Hepatocyte (in vitro differentiated cells): ENCODE data around the gene AOPEP. TPM values are rescaled to one million over a fixed set of nuclear protein-coding genes. Genes with fewer than 3 reads are reported as not detected.

Experiments used
- DNase-seq: peaks from one replicate; pipeline ENCODE4 v3.0.0-alpha.2; 2016; ENCODE audit warnings: low spot score
- H2AFZ ChIP-seq: fragments of 200-600 bp; sonication (generic); 2 replicates; pipeline ENCODE4 v1.6.0; 2016; ENCODE audit warnings: antibody characterized with exemption, mild to moderate bottlenecking
- H3K27ac ChIP-seq: fragments of 200-600 bp; sonication (generic); 2 replicates; pipeline ENCODE4 v1.5.1; 2016; ENCODE audit warnings: mild to moderate bottlenecking
- H3K27me3 ChIP-seq: fragments of 200-600 bp; sonication (generic); 2 replicates; pipeline ENCODE4 v1.6.1; 2016
- H3K36me3 ChIP-seq: fragments of 200-600 bp; sonication (generic); replicated peaks from 2 replicates; pipeline ENCODE4 v1.5.1; 2016; ENCODE audit warnings: low read depth; ENCODE audit not compliant: insufficient read depth
- H3K4me1 ChIP-seq: fragments of 200-600 bp; sonication (generic); 2 replicates; pipeline ENCODE4 v1.5.1; 2016; ENCODE audit warnings: mild to moderate bottlenecking, moderate library complexity; ENCODE audit not compliant: insufficient read depth
- H3K4me2 ChIP-seq: fragments of 200-600 bp; sonication (generic); 2 replicates; pipeline ENCODE4 v1.6.0; 2016
- H3K4me3 ChIP-seq: fragments of 200-600 bp; sonication (generic); 2 replicates; pipeline ENCODE4 v1.5.1; 2016; ENCODE audit warnings: mild to moderate bottlenecking
- H3K79me2 ChIP-seq: fragments of 200-600 bp; sonication (generic); 2 replicates; pipeline ENCODE4 v1.6.0; 2017; ENCODE audit warnings: mild to moderate bottlenecking
- H3K9me2 ChIP-seq: fragments of 200-600 bp; sonication (generic); replicated peaks from 2 replicates; pipeline ENCODE4 v1.6.0; 2017; ENCODE audit warnings: mild to moderate bottlenecking; ENCODE audit not compliant: insufficient read depth
- H3K9me3 ChIP-seq: fragments of 200-600 bp; sonication (generic); 2 replicates; pipeline ENCODE4 v1.5.1; 2016; ENCODE audit warnings: low read depth, mild to moderate bottlenecking
- H4K20me1 ChIP-seq: fragments of 200-600 bp; sonication (generic); 2 replicates; pipeline ENCODE4 v1.6.0; 2016; ENCODE audit warnings: mild to moderate bottlenecking; ENCODE audit not compliant: insufficient read depth, poor library complexity, severe bottlenecking
- CTCF ChIP-seq: fragments of 200-600 bp; sonication (generic); IDR thresholded peaks from 2 replicates; pipeline ENCODE4 v1.5.1; 2016; ENCODE audit warnings: antibody characterized with exemption, mild to moderate bottlenecking; ENCODE audit not compliant: poor library complexity
- EZH2 ChIP-seq: fragments of 200-600 bp; sonication (generic); IDR thresholded peaks from 2 replicates; pipeline ENCODE4 v1.6.1; 2016; ENCODE audit warnings: antibody characterized with exemption, mild to moderate bottlenecking, borderline replicate concordance
- EZH2phosphoT487 ChIP-seq: fragments of 200-600 bp; sonication (generic); IDR thresholded peaks from one replicate; pipeline ENCODE4 v1.6.1; 2018; ENCODE audit warnings: antibody characterized with exemption, mild to moderate bottlenecking, low read depth, moderate library complexity; ENCODE audit not compliant: unreplicated experiment, severe bottlenecking
- WGBS: methylation state at CpG from one replicate; pipeline ENCODE4 v1.1.6; 2016; ENCODE audit warnings: low lambda C conversion rate; ENCODE audit errors: missing lambda C conversion rate; 5-methylcytosine and 5-hydroxymethylcytosine counted together
- polyA plus RNA-seq: library from polyadenylated mRNA; unstranded; fragments of >200 nt; fragmentation: Nextera tagmentation; extraction: Ambion mirVana; gene quantifications from 2 replicates; pipeline ENCODE4 v1.2.1, GENCODE V29; 2016
- total RNA-seq: library from RNA; depleted of rRNA; stranded (reverse); fragments of >200 nt; gene quantifications from 2 replicates; pipeline ENCODE4 v1.2.3, GENCODE V29; 2014

AOPEP gene
- total and polyA plus RNA-seq, 2 experiments from 2014 or later: 82.8 to 101 TPM

- H3K4me2 ChIP-seq: no peak overlapping the region
- peaks cover 20% of the 10 kb centered on the region for H4K20me1 ChIP-seq
- no peak for TF ChIP-seq CTCF
- TF ChIP-seq EZH2: no peak
- no peak for TF ChIP-seq EZH2phosphoT487
- no peak overlapping the region for H3K4me3 ChIP-seq
- H3K27ac ChIP-seq: peak overlapping the region; percentile 68
- H3K79me2 ChIP-seq: peaks cover 97% of the 10 kb centered on the region
- H2AFZ ChIP-seq: no peak overlapping the region
- WGBS: 90% methylated on average over 6 of the region's 6 CpGs
- H3K36me3 ChIP-seq: no peaks in the 10 kb centered on the region
- no peaks in the 10 kb centered on the region for H3K9me2 ChIP-seq
- no peaks in the 10 kb centered on the region for H3K9me3 ChIP-seq
- H3K27me3 ChIP-seq: no peaks in the 10 kb centered on the region
- no peak for DNase-seq
- peaks cover 65% of the 10 kb centered on the region for H3K4me1 ChIP-seq
Observed at GRCh38 chr9:95026148-95026524, 299.6 kb downstream of the AOPEP start.

- Histone ChIP-seq H3K4me2 (no peak overlapping the region), H4K20me1 (peaks cover 39% of the 10 kb centered on the region), H3K9me3 (no peaks in the 10 kb centered on the region), H3K36me3 (no peaks in the 10 kb centered on the region), H3K27me3 (no peaks in the 10 kb centered on the region), H3K79me2 (peaks cover 97% of the 10 kb centered on the region), H2AFZ (no peak overlapping the region), H3K9me2 (no peaks in the 10 kb centered on the region), H3K4me3 (no peak overlapping the region), H3K27ac (peak overlapping the region; percentile 76), H3K4me1 (peaks cover 78% of the 10 kb centered on the region)
- TF ChIP-seq CTCF (no peak), EZH2phosphoT487 (no peak), EZH2 (no peak)
- no peak for DNase-seq
- 76% methylated on average over 11 of the region's 11 CpGs for WGBS
Observed at GRCh38 chr9:95027914-95028852, 301.7 kb downstream of the AOPEP start.

GRCh38 chr9:95028853-95029219 is 302.3 kb downstream of the AOPEP start:
- Histone ChIP-seq H2AFZ (no peak overlapping the region), H3K79me2 (peaks cover 97% of the 10 kb centered on the region), H3K4me1 (peaks cover 78% of the 10 kb centered on the region), H3K4me3 (no peak overlapping the region), H3K36me3 (no peaks in the 10 kb centered on the region), H3K27ac (peak overlapping the region; percentile 76), H3K27me3 (no peaks in the 10 kb centered on the region), H3K9me3 (no peaks in the 10 kb centered on the region), H3K9me2 (no peaks in the 10 kb centered on the region), H4K20me1 (peaks cover 45% of the 10 kb centered on the region), H3K4me2 (no peak overlapping the region)
- no peak for DNase-seq
- whole genome bisulfite sequencing: 86% methylated on average over 8 of the region's 8 CpGs
- TF ChIP-seq EZH2 (no peak), CTCF (no peak), EZH2phosphoT487 (no peak)
